ENCODE results near the gene HGFAC.

The HGFAC gene

DNA sequence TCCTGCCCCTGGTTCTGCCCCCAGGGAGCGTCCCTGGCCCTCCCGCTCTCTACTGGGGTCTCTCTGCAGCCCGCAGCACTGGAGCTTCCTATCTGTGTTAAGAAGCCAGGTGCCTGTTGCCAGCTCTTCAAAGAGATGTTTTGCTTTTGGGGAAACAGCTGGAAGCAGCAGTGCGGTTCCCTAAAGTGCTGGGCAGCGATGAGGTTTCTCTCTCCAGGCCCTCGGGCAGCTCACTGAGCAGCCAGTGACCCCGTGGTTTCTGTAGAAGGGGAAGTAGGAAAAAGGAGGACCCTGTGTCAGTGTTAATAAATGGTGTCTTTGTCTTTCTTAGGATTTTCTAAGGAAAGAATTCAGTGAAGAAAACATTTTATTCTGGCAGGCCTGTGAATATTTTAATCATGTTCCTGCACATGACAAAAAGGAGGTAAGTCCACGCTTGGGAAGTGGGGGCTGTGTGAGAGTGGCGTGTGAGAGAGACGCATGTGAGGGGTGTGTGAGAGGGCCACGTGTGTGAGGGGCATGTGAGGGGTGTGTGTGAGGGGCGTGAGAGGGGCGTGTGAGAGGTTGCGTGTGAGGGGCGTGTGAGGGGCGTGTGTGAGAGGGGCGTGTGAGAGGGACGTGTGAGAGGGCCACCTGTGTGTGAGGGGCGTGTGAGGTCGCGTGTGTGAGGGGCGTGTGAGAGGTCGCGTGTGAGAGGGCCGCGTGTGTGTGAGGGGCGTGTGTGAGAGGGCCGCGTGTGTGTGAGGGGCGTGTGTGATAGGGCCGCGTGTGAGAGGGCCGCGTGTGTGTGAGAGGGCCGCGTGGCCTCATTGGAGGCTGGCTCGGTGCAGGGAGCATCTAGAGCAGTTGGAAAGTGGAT lies 27.1 kb upstream of the HGFAC start:
- Histone ChIP-seq H3K79me2 (ENCODE audit: low read length) (peaks cover 37% of the 10 kb centered on the region), H3K9me3 (ENCODE audit: insufficient read depth, low read length) (no peaks in the 10 kb centered on the region), H3K9ac (ENCODE audit: low read length) (no peak overlapping the region), H4K20me1 (ENCODE audit: insufficient read depth, low read length) (0 out of 2 replicates have a peak, but pooled peaks cover 4% of the 10 kb centered on the region), H3K4me3 (ENCODE audit: low read length) (peak overlapping the region; percentile 1; the same call in 1 of the 2 replicates), H3K4me2 (ENCODE audit: low read length) (peak overlapping the region; percentile 60), H3K27ac (ENCODE audit: low read length) (peak overlapping the region; percentile 7; the same call in 1 of the 2 replicates), H3K4me1 (ENCODE audit: low read length) (peaks cover 30% of the 10 kb centered on the region), H3K36me3 (replicated peaks; ENCODE audit: low read depth, low read length) (peaks cover 41% of the 10 kb centered on the region), H3K27me3 (ENCODE audit: low read depth, low read length) (no peaks in the 10 kb centered on the region), H2AFZ (ENCODE audit: low read depth, low read length) (no peak overlapping the region)
- TF ChIP-seq, protein P1, sequence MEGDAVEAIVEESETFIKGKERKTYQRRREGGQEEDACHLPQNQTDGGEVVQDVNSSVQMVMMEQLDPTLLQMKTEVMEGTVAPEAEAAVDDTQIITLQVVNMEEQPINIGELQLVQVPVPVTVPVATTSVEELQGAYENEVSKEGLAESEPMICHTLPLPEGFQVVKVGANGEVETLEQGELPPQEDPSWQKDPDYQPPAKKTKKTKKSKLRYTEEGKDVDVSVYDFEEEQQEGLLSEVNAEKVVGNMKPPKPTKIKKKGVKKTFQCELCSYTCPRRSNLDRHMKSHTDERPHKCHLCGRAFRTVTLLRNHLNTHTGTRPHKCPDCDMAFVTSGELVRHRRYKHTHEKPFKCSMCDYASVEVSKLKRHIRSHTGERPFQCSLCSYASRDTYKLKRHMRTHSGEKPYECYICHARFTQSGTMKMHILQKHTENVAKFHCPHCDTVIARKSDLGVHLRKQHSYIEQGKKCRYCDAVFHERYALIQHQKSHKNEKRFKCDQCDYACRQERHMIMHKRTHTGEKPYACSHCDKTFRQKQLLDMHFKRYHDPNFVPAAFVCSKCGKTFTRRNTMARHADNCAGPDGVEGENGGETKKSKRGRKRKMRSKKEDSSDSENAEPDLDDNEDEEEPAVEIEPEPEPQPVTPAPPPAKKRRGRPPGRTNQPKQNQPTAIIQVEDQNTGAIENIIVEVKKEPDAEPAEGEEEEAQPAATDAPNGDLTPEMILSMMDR (IDR thresholded peaks at IDR 0.05; ENCODE audit: low read depth, low read length) = no peak
- no peak for TF ChIP-seq EZH2phosphoT487 (IDR thresholded peaks at IDR 0.05; ENCODE audit: low read depth)

DNA sequence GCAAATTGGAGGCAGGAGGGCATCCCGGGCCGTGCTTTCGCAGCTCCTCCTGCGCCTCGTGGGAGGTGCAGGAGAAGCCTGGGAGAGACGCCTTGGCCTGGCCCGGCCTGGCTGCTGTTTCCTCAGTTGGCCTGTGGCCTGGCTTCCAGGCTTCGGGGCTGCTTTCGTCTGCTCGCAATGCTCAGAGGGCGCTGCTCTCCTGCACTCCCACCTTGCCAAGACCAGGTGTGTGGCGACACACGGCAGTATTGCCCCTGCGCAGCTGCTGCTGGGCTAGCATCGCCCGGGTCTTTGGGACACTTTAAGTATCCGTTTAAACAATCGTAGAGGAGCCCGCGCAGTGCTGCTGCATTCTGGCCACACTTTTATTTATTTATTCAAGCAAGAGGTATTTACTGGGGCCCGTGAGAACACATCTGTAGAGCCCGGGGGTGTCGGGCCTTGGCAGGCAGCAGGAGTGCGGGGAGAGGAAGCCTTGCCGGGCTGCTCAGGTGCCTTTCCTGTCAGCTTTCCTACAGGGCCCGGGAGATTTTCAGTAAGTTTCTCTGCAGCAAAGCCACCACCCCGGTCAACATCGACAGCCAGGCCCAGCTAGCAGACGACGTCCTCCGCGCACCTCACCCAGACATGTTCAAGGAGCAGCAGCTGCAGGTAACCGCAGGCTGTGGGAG lies 26.2 kb upstream of the HGFAC start:
- no peak overlapping the region for H3K4me2 ChIP-seq (ENCODE audit: low read length)
- TF ChIP-seq EZH2phosphoT487 (IDR thresholded peaks at IDR 0.05; ENCODE audit: low read depth) = no peak
- TF ChIP-seq, protein P1 (IDR thresholded peaks at IDR 0.05; ENCODE audit: low read depth, low read length) = no peak
- 0 out of 2 replicates have a peak, but pooled peaks cover 4% of the 10 kb centered on the region for H4K20me1 ChIP-seq (ENCODE audit: insufficient read depth, low read length)

DNA sequence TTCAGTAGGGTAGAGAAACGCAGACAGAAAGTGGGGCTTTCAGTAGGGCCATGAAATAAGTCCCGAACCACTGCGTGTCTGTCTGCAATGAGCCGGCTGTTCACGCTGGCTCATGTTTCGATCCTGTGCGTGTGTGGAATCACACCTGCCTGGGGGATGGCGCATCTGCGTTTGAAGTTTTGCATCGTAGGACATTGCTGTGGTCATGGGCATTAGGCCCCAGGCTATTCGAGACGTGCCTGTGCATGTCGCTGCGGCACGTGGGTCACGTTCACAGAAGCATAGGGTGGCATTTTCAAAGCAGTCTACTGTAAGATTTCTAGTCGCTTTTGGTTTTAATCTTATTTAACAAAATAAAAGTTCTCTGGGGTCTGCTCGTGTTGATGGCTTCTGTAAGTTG lies 25.5 kb upstream of the HGFAC start:
- H3K79me2 ChIP-seq (ENCODE audit: low read length) = peaks cover 26% of the 10 kb centered on the region
- H3K27ac ChIP-seq (ENCODE audit: low read length) = no peak overlapping the region
- TF ChIP-seq, protein P1 (IDR thresholded peaks at IDR 0.05; ENCODE audit: low read depth, low read length) = no peak
- no peak for TF ChIP-seq EZH2phosphoT487 (IDR thresholded peaks at IDR 0.05; ENCODE audit: low read depth)
- H3K27me3 ChIP-seq (ENCODE audit: low read depth, low read length) = no peaks in the 10 kb centered on the region
- no peaks in the 10 kb centered on the region for H3K9me3 ChIP-seq (ENCODE audit: insufficient read depth, low read length)
- no peak overlapping the region for H3K4me2 ChIP-seq (ENCODE audit: low read length)
- H3K9ac ChIP-seq (ENCODE audit: low read length) = no peak overlapping the region
- H4K20me1 ChIP-seq (ENCODE audit: insufficient read depth, low read length) = 0 out of 2 replicates have a peak, but pooled peaks cover 4% of the 10 kb centered on the region
- H3K4me1 ChIP-seq (ENCODE audit: low read length) = peaks cover 30% of the 10 kb centered on the region
- H2AFZ ChIP-seq (ENCODE audit: low read depth, low read length) = no peak overlapping the region
- H3K36me3 ChIP-seq (replicated peaks; ENCODE audit: low read depth, low read length) = peaks cover 41% of the 10 kb centered on the region
- H3K4me3 ChIP-seq (ENCODE audit: low read length) = no peak overlapping the region

More for the DNA sequence above, 26.2 kb upstream of the HGFAC start:
- H3K4me1 ChIP-seq (ENCODE audit: low read length) = peaks cover 30% of the 10 kb centered on the region
- no peak overlapping the region for H3K4me3 ChIP-seq (ENCODE audit: low read length)
- peaks cover 41% of the 10 kb centered on the region for H3K36me3 ChIP-seq (replicated peaks; ENCODE audit: low read depth, low read length)
- no peaks in the 10 kb centered on the region for H3K9me3 ChIP-seq (ENCODE audit: insufficient read depth, low read length)
- H3K27ac ChIP-seq (ENCODE audit: low read length) = no peak overlapping the region
- H3K27me3 ChIP-seq (ENCODE audit: low read depth, low read length) = no peaks in the 10 kb centered on the region
- no peak overlapping the region for H2AFZ ChIP-seq (ENCODE audit: low read depth, low read length)
- peaks cover 32% of the 10 kb centered on the region for H3K79me2 ChIP-seq (ENCODE audit: low read length)
- H3K9ac ChIP-seq (ENCODE audit: low read length) = no peak overlapping the region

DNA sequence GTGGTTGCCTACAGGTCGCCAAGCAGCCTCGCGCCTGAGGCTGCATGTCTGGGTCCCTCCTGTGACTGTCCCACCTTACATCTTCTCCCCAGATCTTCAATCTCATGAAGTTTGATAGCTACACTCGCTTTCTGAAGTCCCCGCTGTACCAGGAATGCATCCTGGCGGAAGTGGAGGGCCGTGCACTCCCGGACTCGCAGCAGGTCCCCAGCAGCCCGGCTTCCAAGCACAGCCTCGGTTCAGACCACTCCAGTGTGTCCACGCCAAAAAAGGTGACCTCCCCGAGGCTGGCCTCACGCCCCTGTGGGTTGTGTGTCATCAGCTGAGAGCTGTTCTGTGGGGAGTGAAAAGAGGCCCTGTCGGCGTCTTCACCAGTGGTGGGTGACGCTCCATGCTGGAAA lies 24.9 kb upstream of the HGFAC start:
- Histone ChIP-seq H3K4me1 (ENCODE audit: low read length) (peaks cover 30% of the 10 kb centered on the region), H3K4me2 (ENCODE audit: low read length) (no peak overlapping the region), H3K36me3 (replicated peaks; ENCODE audit: low read depth, low read length) (peaks cover 41% of the 10 kb centered on the region), H2AFZ (ENCODE audit: low read depth, low read length) (no peak overlapping the region), H3K27me3 (ENCODE audit: low read depth, low read length) (no peaks in the 10 kb centered on the region), H3K9ac (ENCODE audit: low read length) (no peak overlapping the region), H4K20me1 (ENCODE audit: insufficient read depth, low read length) (no peaks in the 10 kb centered on the region), H3K9me3 (ENCODE audit: insufficient read depth, low read length) (no peaks in the 10 kb centered on the region), H3K79me2 (ENCODE audit: low read length) (peaks cover 21% of the 10 kb centered on the region), H3K27ac (ENCODE audit: low read length) (no peak overlapping the region), H3K4me3 (ENCODE audit: low read length) (no peak overlapping the region)
- TF ChIP-seq, protein P1 (IDR thresholded peaks at IDR 0.05; ENCODE audit: low read depth, low read length) = no peak
- TF ChIP-seq EZH2phosphoT487 (IDR thresholded peaks at IDR 0.05; ENCODE audit: low read depth) = no peak
